Adrenal gland (tissue), 12 donors: ENCODE measurements around the gene C20orf202. TPM values are rescaled to one million over a fixed set of nuclear protein-coding genes. Genes with fewer than 3 reads are reported as not detected.

Experiments
- DNase-seq, 7 donors: peaks; one replicate each; pipeline ENCODE4 v3.0.0-alpha.2; 2019 to 2020
- H3K27ac ChIP-seq, 5 donors: fragments of 200-600 bp; sonication (generic) in 4 of 5; 1 replicate in 3 of 5; 2 replicates in 2 of 5; pipeline versions ENCODE4 v1.5.1 to v1.8.0; 2016 to 2020; ENCODE audit warnings: mild to moderate bottlenecking in 1 of 5
- H3K27me3 ChIP-seq: fragments of 200-600 bp; 2 replicates; pipeline ENCODE4 v1.8.0; 2021
- H3K36me3 ChIP-seq, 2 donors: fragments of 200-600 bp; replicated peaks in 1 of 2; 1 replicate in 1 of 2; 2 replicates in 1 of 2; pipeline versions ENCODE4 v1.5.1 to v1.8.0; 2018 to 2022
- H3K4me1 ChIP-seq, 2 donors: fragments of 200-600 bp; replicated peaks in 1 of 2; 1 replicate in 1 of 2; 2 replicates in 1 of 2; pipeline versions ENCODE4 v1.5.1 to v1.8.0; 2018 to 2021
- H3K4me3 ChIP-seq, 4 donors: fragments of 200-600 bp; sonication (generic) in 3 of 4; one replicate each; pipeline ENCODE4 v1.5.1; 2016 to 2018
- H3K9me3 ChIP-seq, 3 donors: fragments of 200-600 bp; sonication (generic) in 1 of 3; replicated peaks in 1 of 3; 1 replicate in 2 of 3; 2 replicates in 1 of 3; pipeline versions ENCODE4 v1.5.1 to v1.8.0; 2016 to 2021
- POLR2A ChIP-seq, 2 donors: fragments of 450-650 bp; IDR thresholded peaks; one replicate each; pipeline ENCODE4 v1.6.1; 2017; ENCODE audit warnings: antibody characterized with exemption in 2 of 2, mild to moderate bottlenecking in 2 of 2, moderate library complexity in 1 of 2
- WGBS, 4 donors: extraction: QIAGEN DNeasy Blood & Tissue Kit in 2 of 4; methylation state at CpG; one replicate each; pipeline versions ENCODE4 v1.1.5 to v1.1.7; 2013 to 2017; 5-methylcytosine and 5-hydroxymethylcytosine counted together
- intact Hi-C, 2 donors: fragments of 100-400 bp; cut with DNase I; formaldehyde crosslinking; loops; one replicate each; pipeline versions ENCODE4 v1.14.1 to v1.15.0; 2022 to 2023
- polyA plus RNA-seq, 3 donors: library from polyadenylated mRNA; stranded (reverse); fragments of 200-250 nt in 2 of 3; fragments of 350-450 nt in 1 of 3; fragmentation: Illumina TruSeq in 1 of 3; extraction: RNeasy Lipid Tissue Mini Kit (QIAGEN cat#74804) in 1 of 3; gene quantifications; one replicate each; pipeline ENCODE4 v1.2.3, GENCODE V29; 2013 to 2014
- total RNA-seq, 9 donors: library from RNA; depleted of rRNA in 4 of 9; stranded (reverse); fragments of >200 nt in 4 of 9; fragments of 120-200 nt in 1 of 9; fragmentation: NEBNext Ultra II Directional in 1 of 9; extraction: Animal tissue kit (Norgen Biotek cat#: 25700) in 1 of 9; gene quantifications; one replicate each; pipeline versions ENCODE4 v1.1.0 to v1.2.4, GENCODE V29; 2013 to 2023
- TF ChIP-seq, protein P1 (sequence below), 6 experiments: fragments of 450-650 bp in 4 of 6; fragments of 200-600 bp in 2 of 6; sonication (generic) in 1 of 6; IDR thresholded peaks; 1 replicate in 5 of 6; 2 replicates in 1 of 6; pipeline versions ENCODE4 v1.5.1 to v1.8.0; 2016 to 2021; ENCODE audit warnings: antibody characterized with exemption in 6 of 6, mild to moderate bottlenecking in 2 of 6, moderate library complexity in 1 of 6
- donor health status: healthy with polysubstance abuse.
- donor health status: Bipolar disorder and iron deficiency.
- donor health status: DM: yes; HTN: yes; CAD: no.
- donor health status: DM: no; HTN: no; CAD: no.
- donor health status: DM: no; HTN: no; CAD: no.
- donor health status: DM: yes; HTN: yes; CAD: no.

Gene C20orf202
- total and polyA plus RNA-seq, 12 donors: 0.17 to 0.95 (median 0.36) TPM; not detected in 3

GRCh38 chr20:1199212-1199873, 3.9 kb upstream of the C20orf202 start:
- Histone ChIP-seq H3K4me1 (no peaks in the 10 kb centered on the region), H3K9me3 (no peaks in the 10 kb centered on the region), H3K27ac (no peak overlapping the region), H3K4me3 (no peak overlapping the region), H3K27me3 (no peaks in the 10 kb centered on the region), H3K36me3 (no peaks in the 10 kb centered on the region)
- 67 to 78% (median 74%) methylated on average over 6 to 7 of the region's 7 CpGs for WGBS, 4 donors
- TF ChIP-seq, protein P1, sequence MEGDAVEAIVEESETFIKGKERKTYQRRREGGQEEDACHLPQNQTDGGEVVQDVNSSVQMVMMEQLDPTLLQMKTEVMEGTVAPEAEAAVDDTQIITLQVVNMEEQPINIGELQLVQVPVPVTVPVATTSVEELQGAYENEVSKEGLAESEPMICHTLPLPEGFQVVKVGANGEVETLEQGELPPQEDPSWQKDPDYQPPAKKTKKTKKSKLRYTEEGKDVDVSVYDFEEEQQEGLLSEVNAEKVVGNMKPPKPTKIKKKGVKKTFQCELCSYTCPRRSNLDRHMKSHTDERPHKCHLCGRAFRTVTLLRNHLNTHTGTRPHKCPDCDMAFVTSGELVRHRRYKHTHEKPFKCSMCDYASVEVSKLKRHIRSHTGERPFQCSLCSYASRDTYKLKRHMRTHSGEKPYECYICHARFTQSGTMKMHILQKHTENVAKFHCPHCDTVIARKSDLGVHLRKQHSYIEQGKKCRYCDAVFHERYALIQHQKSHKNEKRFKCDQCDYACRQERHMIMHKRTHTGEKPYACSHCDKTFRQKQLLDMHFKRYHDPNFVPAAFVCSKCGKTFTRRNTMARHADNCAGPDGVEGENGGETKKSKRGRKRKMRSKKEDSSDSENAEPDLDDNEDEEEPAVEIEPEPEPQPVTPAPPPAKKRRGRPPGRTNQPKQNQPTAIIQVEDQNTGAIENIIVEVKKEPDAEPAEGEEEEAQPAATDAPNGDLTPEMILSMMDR (IDR thresholded peaks at IDR 0.05): no peak
- TF ChIP-seq POLR2A (IDR thresholded peaks at IDR 0.05): no peak
- no peak for DNase-seq
- intact Hi-C loops: loop anchor here in 1 of 2 donors (10.0 kb wide), 1 partner anchor 235 kb away; no protein-coding TSS in a partner anchor

DNA sequence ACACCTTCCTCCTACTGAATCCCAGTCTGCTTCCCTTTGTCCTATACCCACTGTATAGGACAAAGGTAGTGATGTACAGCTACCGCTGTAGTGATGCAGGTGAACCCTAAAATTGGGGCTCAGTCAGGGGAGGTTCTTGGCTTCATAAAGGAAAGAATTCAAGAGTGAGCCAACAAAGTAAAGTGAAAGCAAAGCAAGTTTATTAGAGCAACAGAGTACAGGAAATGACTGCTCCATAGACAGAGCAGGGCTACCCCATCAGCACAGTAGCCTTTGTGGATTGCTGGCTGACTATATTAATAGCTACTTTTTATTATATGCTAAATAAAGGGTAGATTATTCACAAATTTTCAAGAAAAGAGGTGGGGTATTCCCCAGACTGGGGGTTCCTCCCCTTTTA, 3.3 kb upstream of the C20orf202 start:
- Histone ChIP-seq H3K27me3 (no peaks in the 10 kb centered on the region), H3K9me3 (no peaks in the 10 kb centered on the region), H3K27ac (no peak overlapping the region), H3K4me1 (no peaks in the 10 kb centered on the region), H3K4me3 (no peak overlapping the region), H3K36me3 (no peaks in the 10 kb centered on the region)
- intact Hi-C loops: loop anchor here in 1 of 2 donors (10.0 kb wide), 1 partner anchor 235 kb away; no protein-coding TSS in a partner anchor
- TF ChIP-seq, protein P1 (IDR thresholded peaks at IDR 0.05): no peak
- TF ChIP-seq POLR2A (IDR thresholded peaks at IDR 0.05): no peak
- 92 to 100% (median 96%) methylated on average over 1 of the region's 1 CpG for WGBS, 4 donors
- DNase-seq: no peak

- no peaks in the 10 kb centered on the region for H3K9me3 ChIP-seq
- no peaks in the 10 kb centered on the region for H3K4me1 ChIP-seq
- no peaks in the 10 kb centered on the region for H3K36me3 ChIP-seq
- intact Hi-C loops: no loop called here
- no peak overlapping the region for H3K4me3 ChIP-seq
- H3K27ac ChIP-seq: no peak overlapping the region
- 52 to 75% (median 58%) methylated on average over 4 to 5 of the region's 5 CpGs for WGBS, 4 donors
- TF ChIP-seq, protein P1 (IDR thresholded peaks at IDR 0.05): no peak
- TF ChIP-seq POLR2A (IDR thresholded peaks at IDR 0.05): no peak
- DNase-seq: no peak
- no peaks in the 10 kb centered on the region for H3K27me3 ChIP-seq
These were observed 376 bp downstream of the C20orf202 start for GRCh38 chr20:1203630-1204029.

GRCh38 chr20:1204113-1204512, 859 bp downstream of the C20orf202 start:
- 62 to 82% (median 68%) methylated on average over 2 to 5 of the region's 5 CpGs for WGBS, 4 donors
- no peaks in the 10 kb centered on the region for H3K9me3 ChIP-seq
- TF ChIP-seq, protein P1 (IDR thresholded peaks at IDR 0.05): no peak
- TF ChIP-seq POLR2A (IDR thresholded peaks at IDR 0.05): no peak
- no peak overlapping the region for H3K4me3 ChIP-seq
- no peak overlapping the region for H3K27ac ChIP-seq
- no peaks in the 10 kb centered on the region for H3K36me3 ChIP-seq
- intact Hi-C loops: no loop called here
- no peak for DNase-seq
- no peaks in the 10 kb centered on the region for H3K27me3 ChIP-seq
- no peaks in the 10 kb centered on the region for H3K4me1 ChIP-seq
